PC-9 (cell line): Measurements from ENCODE around the gene NAA25. TPM values are rescaled to one million over a fixed set of nuclear protein-coding genes. Genes with fewer than 3 reads are reported as not detected.

Experiments used
- BruUV-seq: library from RNA; stranded (reverse); fragments of 400-500 nt; replicated peaks from 2 replicates; lab custom pipeline; 2021; lab: Mats Ljungman, UMichigan
- CTCF ChIA-PET: fragments of 300-600 bp; sonication (Branson Sonifier 250); formaldehyde crosslinking; loops from one replicate; lab custom pipeline; 2022; ENCODE audit warnings: antibody characterized with exemption; lab: Charles Lee
- POLR2A ChIA-PET: fragments of 300-600 bp; sonication (Branson Sonifier 250); formaldehyde crosslinking; loops from one replicate; lab custom pipeline; 2022; ENCODE audit warnings: antibody characterized with exemption; ENCODE audit not compliant: unreplicated experiment; lab: Charles Lee
- DNase-seq, 2 experiments: peaks; one replicate each; pipeline versions ENCODE4 v3.0.0 to v3.0.0-alpha.2; 2015 to 2022; ENCODE audit warnings: mixed read lengths in 1 of 2
- H2AFZ ChIP-seq: fragments of 200-600 bp; sonication (generic); 2 replicates; pipeline ENCODE4 v1.8.1; 2017; ENCODE audit warnings: antibody characterized with exemption
- H3F3A ChIP-seq: fragments of 200-600 bp; sonication (generic); 2 replicates; pipeline ENCODE4 v1.8.1; 2017; ENCODE audit warnings: antibody characterized with exemption, mild to moderate bottlenecking, low read depth; ENCODE audit not compliant: insufficient read depth
- H3K27ac ChIP-seq: fragments of 200-600 bp; sonication (generic); 2 replicates; pipeline ENCODE4 v1.6.1; 2016; ENCODE audit warnings: mixed run types
- H3K27me3 ChIP-seq: fragments of 200-600 bp; sonication (generic); 2 replicates; pipeline ENCODE4 v1.6.1; 2016; ENCODE audit warnings: low read depth, mixed run types; ENCODE audit not compliant: insufficient read depth
- H3K36me3 ChIP-seq: fragments of 200-600 bp; sonication (generic); 2 replicates; pipeline ENCODE4 v1.6.1; 2016; ENCODE audit warnings: low read depth, mixed run types
- H3K4me1 ChIP-seq: fragments of 200-600 bp; sonication (generic); replicated peaks from 2 replicates; pipeline ENCODE4 v1.6.1; 2016; ENCODE audit warnings: mixed run types; ENCODE audit not compliant: insufficient read depth
- H3K4me2 ChIP-seq: fragments of 200-600 bp; sonication (generic); 2 replicates; pipeline ENCODE4 v1.6.1; 2017; ENCODE audit warnings: mixed run types
- H3K4me3 ChIP-seq: fragments of 200-600 bp; sonication (generic); 2 replicates; pipeline ENCODE4 v1.6.1; 2016; ENCODE audit warnings: mixed run types
- H3K79me2 ChIP-seq: fragments of 200-600 bp; sonication (generic); 2 replicates; pipeline ENCODE4 v1.6.1; 2017; ENCODE audit warnings: low read depth, mixed run types
- H3K9me2 ChIP-seq: fragments of 200-600 bp; sonication (generic); 2 replicates; pipeline ENCODE4 v1.8.1; 2017; ENCODE audit warnings: mild to moderate bottlenecking; ENCODE audit not compliant: insufficient read depth
- H3K9me3 ChIP-seq: fragments of 200-600 bp; sonication (generic); 2 replicates; pipeline ENCODE4 v1.8.1; 2016; ENCODE audit warnings: low read depth; ENCODE audit not compliant: insufficient read depth
- H4K20me1 ChIP-seq: fragments of 200-600 bp; sonication (generic); 2 replicates; pipeline ENCODE4 v1.8.1; 2017; ENCODE audit not compliant: insufficient read depth
- CTCF ChIP-seq: fragments of 200-600 bp; sonication (generic); conservative IDR thresholded peaks from 2 replicates; pipeline ENCODE4 v1.6.1; 2017; ENCODE audit warnings: mixed run types, antibody characterized with exemption, mild to moderate bottlenecking, moderate library complexity
- EZH2 ChIP-seq: fragments of 200-600 bp; sonication (generic); IDR thresholded peaks from 2 replicates; pipeline ENCODE4 v1.8.0; 2017; ENCODE audit warnings: antibody characterized with exemption, low read depth
- intact Hi-C: fragments of 100-400 bp; cut with micrococcal nuclease; formaldehyde crosslinking; loops from one replicate; pipeline ENCODE4 v1.10.0; 2022; ENCODE audit not compliant: unreplicated experiment
- microRNA-seq: library from miRNA; unstranded; fragments of <30 nt; microRNA quantifications from one replicate; pipeline ENCODE4 v1.2.0, GENCODE V29; 2021; ENCODE audit warnings: borderline number of aligned reads, borderline replicate concordance
- total RNA-seq: library from RNA; stranded (reverse); gene quantifications from 2 replicates; pipeline ENCODE4 v1.2.3, GENCODE V29; 2021

NAA25 gene
- total RNA-seq, 1 experiment from 2014 or later: 37.0 TPM

DNA sequence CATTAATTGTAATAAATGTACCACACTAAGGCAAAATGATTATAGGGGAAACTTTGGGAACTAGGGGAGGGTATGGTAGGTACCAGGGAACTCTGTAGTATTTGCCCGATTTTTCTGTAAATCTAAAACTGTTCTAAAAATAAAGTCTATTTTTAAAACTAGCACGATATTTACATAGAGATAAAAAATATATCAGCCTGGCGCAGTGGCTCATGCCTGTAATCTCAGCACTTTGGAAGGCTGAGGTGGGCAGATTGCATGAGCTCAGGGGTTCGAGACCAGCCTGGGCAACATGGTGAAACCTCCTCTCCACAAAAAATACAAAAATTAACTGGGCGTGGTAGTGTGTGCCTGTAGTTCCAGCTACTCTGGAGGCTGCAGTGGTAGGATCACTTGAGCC lies 128.0 kb downstream of the NAA25 start:
- BruUV-seq: no TSS peak
- intact Hi-C loops: no loop called here
- CTCF ChIA-PET: no interaction called here

DNA sequence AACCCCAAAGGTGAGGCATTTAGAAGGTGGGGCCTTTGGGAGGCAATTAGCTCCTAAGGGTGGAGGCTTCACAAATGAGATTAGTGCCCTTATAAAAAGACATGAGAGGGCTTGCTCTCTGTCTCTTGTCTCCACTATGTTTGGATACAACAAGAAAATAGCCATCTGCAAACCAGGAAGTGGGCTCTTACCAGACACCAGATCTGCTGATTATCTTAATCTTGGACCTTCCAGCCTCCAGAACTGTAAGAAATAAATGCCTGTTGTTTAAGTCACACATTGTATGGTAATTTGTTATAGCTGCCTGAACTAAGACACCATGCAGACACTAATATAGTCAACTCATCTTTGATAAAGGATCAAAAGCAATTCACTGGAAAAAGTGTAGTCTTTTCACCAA lies 130.0 kb downstream of the NAA25 start:
- no peak overlapping the region for H2AFZ ChIP-seq
- ChIA-PET CTCF (no interaction called here), POLR2A (no interaction called here)
- H3K4me2 ChIP-seq: no peak overlapping the region
- H3K27me3 ChIP-seq: no peaks in the 10 kb centered on the region
- peaks cover 7% of the 10 kb centered on the region for H3K4me1 ChIP-seq
- no peaks in the 10 kb centered on the region for H3K36me3 ChIP-seq
- no peaks in the 10 kb centered on the region; the same call in 1 of the 2 replicates for H3F3A ChIP-seq
- no peak for TF ChIP-seq EZH2
- TF ChIP-seq CTCF: no peak
- no peaks in the 10 kb centered on the region for H3K9me3 ChIP-seq
- no TSS peak for BruUV-seq
- H3K79me2 ChIP-seq: no peaks in the 10 kb centered on the region; the same call in 1 of the 2 replicates
- DNase-seq: no peak
- no peak overlapping the region for H3K27ac ChIP-seq
- no peaks in the 10 kb centered on the region for H4K20me1 ChIP-seq
- H3K9me2 ChIP-seq: no peaks in the 10 kb centered on the region
- no peak overlapping the region for H3K4me3 ChIP-seq
- intact Hi-C loops: no loop called here

More for the DNA sequence above, 128.0 kb downstream of the NAA25 start:
- no peak overlapping the region for H3K4me3 ChIP-seq
- H2AFZ ChIP-seq: no peak overlapping the region
- no peaks in the 10 kb centered on the region for H3K36me3 ChIP-seq
- TF ChIP-seq CTCF: no peak
- no peak for TF ChIP-seq EZH2
- no peak for DNase-seq
- POLR2A ChIA-PET: interaction anchor here (0.6 kb wide), 1 partner anchor 613 kb away, joined by 4 read pairs; no protein-coding TSS in a partner anchor
- no peaks in the 10 kb centered on the region for H3K9me3 ChIP-seq
- no peaks in the 10 kb centered on the region for H3K27me3 ChIP-seq
- H3K79me2 ChIP-seq: no peaks in the 10 kb centered on the region; the same call in 1 of the 2 replicates
- H3K4me2 ChIP-seq: no peak overlapping the region
- H3K9me2 ChIP-seq: no peaks in the 10 kb centered on the region
- peaks cover 7% of the 10 kb centered on the region for H3K4me1 ChIP-seq
- no peak overlapping the region for H3K27ac ChIP-seq
- no peaks in the 10 kb centered on the region; the same call in 1 of the 2 replicates for H3F3A ChIP-seq
- H4K20me1 ChIP-seq: no peaks in the 10 kb centered on the region; the same call in 1 of the 2 replicates

GRCh38 chr12:111976860-111977259 lies 131.7 kb downstream of the NAA25 start:
- no peak overlapping the region for H2AFZ ChIP-seq
- DNase-seq: no peak
- H3F3A ChIP-seq: no peaks in the 10 kb centered on the region; the same call in 1 of the 2 replicates
- no peak for TF ChIP-seq CTCF
- TF ChIP-seq EZH2: no peak
- H3K4me1 ChIP-seq: peaks cover 7% of the 10 kb centered on the region
- intact Hi-C loops: no loop called here
- H4K20me1 ChIP-seq: no peaks in the 10 kb centered on the region
- ChIA-PET CTCF (no interaction called here), POLR2A (interaction anchor here (0.8 kb wide), 1 partner anchor 36 kb away, joined by 4 read pairs; the partner anchor contains the start of gene TMEM116)
- no peaks in the 10 kb centered on the region for H3K27me3 ChIP-seq
- BruUV-seq: no TSS peak
- H3K36me3 ChIP-seq: no peaks in the 10 kb centered on the region
- no peak overlapping the region for H3K4me2 ChIP-seq
- H3K9me3 ChIP-seq: no peaks in the 10 kb centered on the region
- peak overlapping the region; percentile 22; the same call in 1 of the 2 replicates for H3K27ac ChIP-seq
- no peak overlapping the region for H3K4me3 ChIP-seq
- H3K79me2 ChIP-seq: no peaks in the 10 kb centered on the region; the same call in 1 of the 2 replicates
- no peaks in the 10 kb centered on the region for H3K9me2 ChIP-seq

Small RNA genes lying within 50 kb of the gene (microRNA-seq; reads per million reads assigned to microRNA genes)
- gene MIR3657: not detected

Other genes starting within 250 kb of the NAA25 start
- 21.9 and 23.4 TPM in 2 replicates for gene TMEM116, start 95.6 kb downstream of the NAA25 start, total RNA-seq
- gene ERP29, start 95.4 kb downstream of the NAA25 start, total RNA-seq: 131 and 154 TPM in 2 replicates
- gene TRAFD1, start 16.8 kb upstream of the NAA25 start, total RNA-seq: 34.1 and 38.7 TPM in 2 replicates